ENCODE data around the gene SMIM17. TPM values are rescaled to one million over a fixed set of nuclear protein-coding genes. Genes with fewer than 3 reads are reported as not detected.
A peak's percentile ranks its signal among the peaks of the same experiment; 100 is the strongest.

Gene SMIM17
- total RNA-seq = not detected
- not detected for polyA plus RNA-seq

DNA sequence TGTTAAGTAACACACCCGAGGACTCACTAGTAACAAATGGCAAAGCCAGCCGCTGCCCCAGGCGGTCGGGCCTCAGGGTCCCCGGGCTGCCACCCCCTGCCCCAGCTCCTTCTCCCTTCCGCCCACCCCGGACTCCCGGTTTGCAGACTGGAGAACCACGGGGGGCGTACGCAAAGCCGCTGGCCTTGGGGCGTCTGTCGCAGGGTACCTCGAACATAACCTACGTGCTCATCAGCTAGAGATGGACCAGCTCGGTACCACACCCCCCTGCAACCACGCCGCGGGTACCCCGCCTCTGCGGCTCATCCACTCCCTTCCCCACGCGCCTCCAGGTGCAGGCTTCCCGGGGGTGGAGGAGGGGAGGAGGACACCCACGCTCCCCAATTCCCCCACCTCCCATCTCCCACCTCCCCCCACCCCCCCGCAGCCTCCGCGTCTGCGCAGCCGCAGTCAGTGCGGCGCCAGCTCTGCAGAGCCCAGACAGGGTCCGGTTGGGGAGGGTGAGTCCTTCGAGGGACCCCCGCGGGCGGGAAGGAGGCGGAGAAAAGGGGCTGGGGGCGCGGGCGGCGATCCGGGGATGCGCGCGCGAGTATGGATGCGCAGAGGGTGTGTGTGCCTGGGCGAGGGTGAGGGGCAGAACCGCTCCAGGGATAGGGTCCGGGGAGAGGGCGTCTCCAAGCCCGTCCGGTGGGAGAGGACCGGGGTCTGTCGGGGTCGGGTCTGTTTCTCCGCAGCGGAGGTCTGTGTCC is at the start of gene SMIM17:
SMIM17 (plus strand) TSS at position 449 of the 749 bp plus-strand sequence. CDS start 2,509 bp downstream, outside the sequence.
- H3K27ac ChIP-seq (ENCODE audit: low read depth, low read length) = no peak within 1 kb of the TSS
- peaks cover 8 to 11% of the 10 kb centered on the region in 2 donors for H3K27me3 Mint-ChIP-seq
- peaks cover 8 to 84% (median 65%) of the 10 kb centered on the region in 8 donors for H3K9me3 Mint-ChIP-seq
- peak within 1 kb of the TSS in 2 of 7 donors; percentile 8 to 75 for H3K27ac Mint-ChIP-seq
- no peak within 1 kb of the TSS for H3K4me3 ChIP-seq (ENCODE audit: low read length in 2 of 2)
- intact Hi-C loops (cut with micrococcal nuclease) = no loop called here
- CTCF ChIA-PET (ENCODE audit: partially characterized antibody) = no interaction called here
- peak within 1 kb of the TSS in 1 of 8 donors; percentile 4 for H3K4me3 Mint-ChIP-seq
- peaks cover 0 to 4% (median 2%) of the 10 kb centered on the region in 4 donors for H3K4me1 Mint-ChIP-seq
- H3K4me1 ChIP-seq (ENCODE audit: insufficient read depth, low read length) = no peaks in the 10 kb centered on the region
- H3K9me3 ChIP-seq (ENCODE audit: control insufficient read depth in 1 of 2, low read length in 2 of 2) = peaks cover 0 to 19% of the 10 kb centered on the region in 2 donors
- DNase-seq = no peak
- H3K27me3 ChIP-seq (ENCODE audit: insufficient read depth, low read length) = no peaks in the 10 kb centered on the region
- peaks cover 14 to 24% of the 10 kb centered on the region in 2 donors for H3K36me3 Mint-ChIP-seq
- POLR2A ChIA-PET (ENCODE audit: partially characterized antibody) = no interaction called here
- H3K36me3 ChIP-seq (ENCODE audit: insufficient read depth, low read length) = no peaks in the 10 kb centered on the region

DNA sequence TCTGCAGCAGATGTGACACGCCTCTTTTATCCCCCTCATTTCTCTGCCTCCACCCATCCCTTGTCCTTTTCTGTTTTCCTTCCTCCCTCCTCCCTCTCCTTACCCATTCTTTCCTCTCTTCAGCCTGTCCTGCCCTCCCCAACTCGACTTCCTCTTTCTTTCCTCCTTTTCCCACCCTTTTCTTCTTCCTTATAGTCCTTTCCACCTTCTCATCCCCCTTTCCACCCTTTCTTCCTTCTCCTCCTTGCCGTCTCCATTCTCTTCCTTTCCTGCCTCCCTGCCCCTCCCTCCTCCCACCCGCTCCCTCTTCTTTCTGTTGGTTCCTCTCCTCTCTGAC is 48.5 kb upstream of the SMIM17 start:
- peak overlapping the region; percentile 63 for H3K27ac ChIP-seq (ENCODE audit: low read depth, low read length)
- H3K4me1 Mint-ChIP-seq = peaks cover 12 to 22% (median 16%) of the 10 kb centered on the region in 4 donors
- peaks cover 17% of the 10 kb centered on the region for H3K4me1 ChIP-seq (ENCODE audit: insufficient read depth, low read length)
- CTCF ChIA-PET (ENCODE audit: partially characterized antibody) = interaction anchor here (1.3 kb wide), 1 partner anchor 201 kb away, joined by 4 read pairs; the partner anchor contains the start of gene ZNF582
- H3K9me3 Mint-ChIP-seq = peaks cover 0 to 41% (median 27%) of the 10 kb centered on the region in 8 donors
- peak overlapping the region; percentile 55 to 57 for H3K4me3 ChIP-seq (ENCODE audit: low read length in 2 of 2)
- peak overlapping the region; percentile 86 to 98 (median 92) for H3K4me3 Mint-ChIP-seq
- H3K36me3 Mint-ChIP-seq = peaks cover 22 to 25% of the 10 kb centered on the region in 2 donors
- H3K9me3 ChIP-seq (ENCODE audit: control insufficient read depth in 1 of 2, low read length in 2 of 2) = no peaks in the 10 kb centered on the region
- H3K27me3 ChIP-seq (ENCODE audit: insufficient read depth, low read length) = no peaks in the 10 kb centered on the region
- DNase-seq = no peak
- peak overlapping the region in 5 of 7 donors; percentile 29 to 94 (median 68) for H3K27ac Mint-ChIP-seq
- intact Hi-C loops (cut with micrococcal nuclease) = no loop called here
- H3K36me3 ChIP-seq (ENCODE audit: insufficient read depth, low read length) = no peaks in the 10 kb centered on the region
- H3K27me3 Mint-ChIP-seq = peaks cover 0 to 2% of the 10 kb centered on the region in 2 donors
- POLR2A ChIA-PET (ENCODE audit: partially characterized antibody) = interaction anchor here (0.6 to 1.3 kb wide), 4 partner anchors 28 to 840 kb away, joined by 3 to 6 read pairs (median 4); partner anchors contain the start of genes ZNF470, ZNF582 and ZSCAN5A

DNA sequence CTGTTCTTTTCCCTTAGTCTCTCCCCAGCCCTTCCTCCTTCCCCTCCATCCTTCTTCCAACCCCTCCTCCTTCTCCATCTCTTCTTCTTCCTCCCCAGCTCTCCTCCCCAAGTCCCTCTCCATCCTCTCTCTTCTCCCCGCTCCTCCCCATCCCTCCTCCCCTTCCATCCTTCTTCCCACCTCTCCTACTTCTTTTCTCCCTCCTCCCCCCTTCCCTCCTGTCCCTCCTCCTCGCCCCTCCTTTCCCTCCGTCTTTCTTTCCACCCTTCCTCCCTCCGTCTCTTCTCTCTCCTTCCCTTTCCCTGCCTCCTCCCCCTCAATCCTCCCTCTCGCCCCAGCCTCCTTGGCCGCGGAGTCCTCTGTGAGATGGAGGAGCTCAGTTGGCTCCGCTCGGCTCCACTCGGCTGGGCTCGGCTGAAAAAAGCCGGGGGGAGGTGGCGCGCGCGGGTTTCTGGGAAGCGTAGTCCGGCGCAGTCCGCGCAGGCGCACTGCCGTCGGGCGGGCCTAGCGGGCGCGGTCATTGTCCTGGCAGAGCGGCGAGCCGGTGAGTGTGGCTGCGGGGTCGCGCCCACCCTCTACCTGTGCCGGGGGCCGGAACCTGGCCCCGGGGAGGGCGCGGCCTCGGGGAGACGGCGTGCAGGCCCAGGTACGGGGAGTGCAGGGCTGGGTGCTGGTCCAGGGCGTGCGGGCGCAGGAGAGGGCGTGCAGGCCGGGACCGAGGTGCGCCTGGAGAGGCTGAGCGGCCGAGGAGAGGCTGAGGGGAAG is 48.0 kb upstream of the SMIM17 start, which contains the start of gene ZNF71:
ZNF71 (plus strand) TSS at position 520 of the 765 bp plus-strand sequence. CDS start 6,257 bp downstream, outside the sequence.
- H3K9me3 Mint-ChIP-seq = peaks cover 0 to 39% (median 28%) of the 10 kb centered on the region in 8 donors
- ChIA-PET CTCF (ENCODE audit: partially characterized antibody) (interaction anchor here (1.3 kb wide), 1 partner anchor 202 kb away, joined by 4 read pairs; the partner anchor contains the start of gene ZNF582), POLR2A (ENCODE audit: partially characterized antibody) (interaction anchor here (0.6 to 1.3 kb wide), 4 partner anchors 28 to 840 kb away, joined by 3 to 6 read pairs (median 4); partner anchors contain the start of genes ZNF470, ZNF582 and ZSCAN5A)
- peak; percentile 82 to 87 (median 83) for DNase-seq
- Histone ChIP-seq H3K27me3 (ENCODE audit: insufficient read depth, low read length) (no peaks in the 10 kb centered on the region), H3K27ac (ENCODE audit: low read depth, low read length) (peak within 1 kb of the TSS; percentile 63), H3K36me3 (ENCODE audit: insufficient read depth, low read length) (no peaks in the 10 kb centered on the region), H3K9me3 (ENCODE audit: control insufficient read depth in 1 of 2, low read length in 2 of 2) (no peaks in the 10 kb centered on the region), H3K4me1 (ENCODE audit: insufficient read depth, low read length) (peaks cover 17% of the 10 kb centered on the region), H3K4me3 (ENCODE audit: low read length in 2 of 2) (peak within 1 kb of the TSS; percentile 55 to 57)
- peaks cover 12 to 22% (median 16%) of the 10 kb centered on the region in 4 donors for H3K4me1 Mint-ChIP-seq
- peaks cover 23 to 29% of the 10 kb centered on the region in 2 donors for H3K36me3 Mint-ChIP-seq
- H3K27ac Mint-ChIP-seq = peak within 1 kb of the TSS; percentile 54 to 94 (median 91)
- peaks cover 0 to 2% of the 10 kb centered on the region in 2 donors for H3K27me3 Mint-ChIP-seq
- intact Hi-C loops (cut with micrococcal nuclease) = loop anchor here (1.0 to 5.0 kb wide), 4 partner anchors 28 to 193 kb away; partner anchors contain the start of genes ZFP28, ZNF470, ZNF583 and ZNF835
- H3K4me3 Mint-ChIP-seq = peak within 1 kb of the TSS; percentile 88 to 98 (median 93)

DNA sequence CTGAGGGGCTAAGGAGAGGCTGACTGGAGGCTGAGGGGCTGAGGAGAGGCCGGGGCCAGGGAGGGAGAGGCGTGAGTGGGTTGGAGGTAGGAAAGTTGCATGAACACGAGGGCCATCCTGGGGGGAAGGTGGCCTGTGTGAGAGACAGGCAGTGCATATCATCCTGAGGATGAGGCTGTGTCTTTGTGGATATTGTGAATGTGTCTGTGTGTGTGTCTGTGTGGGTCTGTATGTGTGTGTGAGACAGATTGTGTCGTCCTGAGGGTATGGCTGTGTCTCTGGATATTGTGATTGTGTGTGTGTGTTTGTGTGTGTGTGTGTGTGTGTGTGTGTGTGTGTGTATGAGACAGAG is 47.4 kb upstream of the SMIM17 start:
- Mint-ChIP-seq H3K27ac (peak overlapping the region; percentile 54 to 94 (median 91)), H3K4me1 (peaks cover 14 to 22% (median 17%) of the 10 kb centered on the region in 4 donors), H3K4me3 (peak overlapping the region; percentile 88 to 98 (median 93)), H3K36me3 (peaks cover 26 to 32% of the 10 kb centered on the region in 2 donors), H3K9me3 (peaks cover 2 to 38% (median 29%) of the 10 kb centered on the region in 8 donors), H3K27me3 (peaks cover 0 to 2% of the 10 kb centered on the region in 2 donors)
- CTCF ChIA-PET (ENCODE audit: partially characterized antibody) = interaction anchor here (1.3 kb wide), 1 partner anchor 203 kb away, joined by 4 read pairs; the partner anchor contains the start of gene ZNF582
- intact Hi-C loops (cut with micrococcal nuclease) = loop anchor here (1.0 to 5.0 kb wide), 4 partner anchors 28 to 193 kb away; partner anchors contain the start of genes ZFP28, ZNF470, ZNF583 and ZNF835
- POLR2A ChIA-PET (ENCODE audit: partially characterized antibody) = interaction anchor here (1.0 to 1.3 kb wide), 2 partner anchors 29 to 202 kb away, joined by 4 to 6 read pairs; partner anchors contain the start of genes ZNF470 and ZNF582
- H3K27me3 ChIP-seq (ENCODE audit: insufficient read depth, low read length) = no peaks in the 10 kb centered on the region
- DNase-seq = no peak
- H3K4me3 ChIP-seq (ENCODE audit: low read length in 2 of 2) = peak overlapping the region; percentile 55 to 57
- no peaks in the 10 kb centered on the region for H3K36me3 ChIP-seq (ENCODE audit: insufficient read depth, low read length)
- H3K4me1 ChIP-seq (ENCODE audit: insufficient read depth, low read length) = peaks cover 17% of the 10 kb centered on the region
- H3K27ac ChIP-seq (ENCODE audit: low read depth, low read length) = peak overlapping the region; percentile 63
- no peaks in the 10 kb centered on the region for H3K9me3 ChIP-seq (ENCODE audit: control insufficient read depth in 1 of 2, low read length in 2 of 2)

DNA sequence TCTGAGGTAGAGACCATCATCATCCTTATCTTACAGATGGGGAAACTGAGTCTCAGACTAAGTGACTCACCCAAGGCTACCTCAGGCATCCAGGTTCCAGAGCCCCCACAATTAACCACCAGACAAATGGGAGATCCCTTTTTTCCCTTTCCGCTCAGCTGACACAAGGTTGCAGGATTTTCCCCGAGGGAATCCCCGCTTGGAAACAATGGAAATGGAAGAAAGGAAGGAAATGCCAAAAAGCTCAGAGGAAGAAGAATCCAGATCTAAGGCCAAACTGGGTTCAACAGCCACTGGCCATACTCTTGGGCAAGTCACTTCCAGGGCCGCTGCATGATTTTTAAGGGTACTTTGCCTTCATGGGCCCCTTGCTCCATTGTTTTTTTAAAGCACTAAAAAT is 46.3 kb upstream of the SMIM17 start:
- Mint-ChIP-seq H3K27ac (no peak overlapping the region), H3K9me3 (peaks cover 2 to 42% (median 33%) of the 10 kb centered on the region in 8 donors), H3K36me3 (peaks cover 38 to 44% of the 10 kb centered on the region in 2 donors), H3K4me1 (peaks cover 16 to 25% (median 21%) of the 10 kb centered on the region in 4 donors), H3K4me3 (peak overlapping the region in 7 of 8 donors; percentile 88 to 98 (median 93)), H3K27me3 (no peaks in the 10 kb centered on the region)
- POLR2A ChIA-PET (ENCODE audit: partially characterized antibody) = no interaction called here
- Histone ChIP-seq H3K36me3 (ENCODE audit: insufficient read depth, low read length) (peaks cover 7% of the 10 kb centered on the region), H3K4me1 (ENCODE audit: insufficient read depth, low read length) (peaks cover 17% of the 10 kb centered on the region), H3K27ac (ENCODE audit: low read depth, low read length) (no peak overlapping the region), H3K4me3 (ENCODE audit: low read length in 2 of 2) (no peak overlapping the region), H3K9me3 (ENCODE audit: control insufficient read depth in 1 of 2, low read length in 2 of 2) (peaks cover 0 to 10% of the 10 kb centered on the region in 2 donors), H3K27me3 (ENCODE audit: insufficient read depth, low read length) (no peaks in the 10 kb centered on the region)
- DNase-seq = no peak
- CTCF ChIA-PET (ENCODE audit: partially characterized antibody) = no interaction called here
- intact Hi-C loops (cut with micrococcal nuclease) = loop anchor here (5.0 kb wide), 1 partner anchor 194 kb away; the partner anchor contains the start of gene ZNF583

DNA sequence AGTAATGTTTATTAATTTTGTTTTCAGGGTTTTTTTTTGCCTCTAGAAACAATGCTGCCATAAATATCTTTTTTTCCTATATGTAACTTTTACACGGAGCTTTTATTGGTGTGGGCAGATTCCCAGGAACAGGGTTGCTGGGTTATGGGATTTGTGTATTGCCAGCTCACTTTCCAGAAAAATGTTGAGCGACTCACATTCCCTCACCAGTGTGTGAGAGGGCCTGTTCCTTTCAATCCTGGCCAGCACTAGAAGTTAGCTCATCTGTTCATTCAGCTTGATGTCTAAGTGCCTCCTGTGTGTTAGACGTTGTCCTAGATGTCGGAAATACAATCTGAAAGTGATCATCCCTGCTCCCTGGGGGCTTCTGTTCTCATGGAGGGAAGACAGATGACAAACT is 45.3 kb upstream of the SMIM17 start:
- Histone ChIP-seq H3K4me3 (ENCODE audit: low read length in 2 of 2) (no peak overlapping the region), H3K36me3 (ENCODE audit: insufficient read depth, low read length) (peaks cover 15% of the 10 kb centered on the region), H3K27me3 (ENCODE audit: insufficient read depth, low read length) (no peaks in the 10 kb centered on the region), H3K9me3 (ENCODE audit: control insufficient read depth in 1 of 2, low read length in 2 of 2) (peaks cover 0 to 10% of the 10 kb centered on the region in 2 donors), H3K27ac (ENCODE audit: low read depth, low read length) (no peak overlapping the region), H3K4me1 (ENCODE audit: insufficient read depth, low read length) (peaks cover 17% of the 10 kb centered on the region)
- H3K27ac Mint-ChIP-seq = peak overlapping the region in 1 of 7 donors; percentile 29
- H3K4me3 Mint-ChIP-seq = no peak overlapping the region
- peaks cover 16 to 32% (median 21%) of the 10 kb centered on the region in 4 donors for H3K4me1 Mint-ChIP-seq
- ChIA-PET POLR2A (ENCODE audit: partially characterized antibody) (no interaction called here), CTCF (ENCODE audit: partially characterized antibody) (no interaction called here)
- peaks cover 2 to 45% (median 36%) of the 10 kb centered on the region in 8 donors for H3K9me3 Mint-ChIP-seq
- H3K27me3 Mint-ChIP-seq = no peaks in the 10 kb centered on the region
- peaks cover 46 to 54% of the 10 kb centered on the region in 2 donors for H3K36me3 Mint-ChIP-seq
- no peak for DNase-seq
- intact Hi-C loops (cut with micrococcal nuclease) = loop anchor here (5.0 kb wide), 1 partner anchor 195 kb away; the partner anchor contains the start of gene ZNF583
